ENCODE data around the gene OR12D2. TPM values are rescaled to one million over a fixed set of nuclear protein-coding genes. Genes with fewer than 3 reads are reported as not detected.

The OR12D2 gene
- total RNA-seq, 2 donors from 2014 or later, result not detected

Other genes with a start within 250 kb of the OR12D2 start
- gene OR2J2, start 224.7 kb upstream of the OR12D2 start, total RNA-seq, result not detected
- not detected for gene OR14J1, start 93.9 kb upstream of the OR12D2 start, total RNA-seq
- gene OR5V1, start 26.8 kb upstream of the OR12D2 start, total RNA-seq, result not detected
- not detected for gene OR12D3, start 20.3 kb upstream of the OR12D2 start, total RNA-seq
- not detected for gene OR12D1, start 19.3 kb downstream of the OR12D2 start, total RNA-seq
- gene OR10C1, start 43.7 kb downstream of the OR12D2 start, total RNA-seq, result not detected
- gene OR11A1, start 61.4 kb downstream of the OR12D2 start, total RNA-seq, result not detected
- not detected for gene OR2H1, start 61.5 kb downstream of the OR12D2 start, total RNA-seq
- under 1 TPM in 1 of 2 donors, not detected in 1; 0.28 TPM for gene MAS1L, start 92.3 kb downstream of the OR12D2 start, total RNA-seq
- gene UBD, start 164.1 kb downstream of the OR12D2 start, total RNA-seq, result 1 to 10 TPM; 2.3 to 2.7 TPM
- gene OR2H2, start 189.5 kb downstream of the OR12D2 start, total RNA-seq, result not detected
- gene GABBR1, start 237.6 kb downstream of the OR12D2 start, total RNA-seq, result 10 to 100 TPM; 16.7 to 21.8 TPM

All from left colon (tissue), 2 donors.